H1 (cell line): ENCODE measurements around the gene ZKSCAN8. TPM values are rescaled to one million over a fixed set of nuclear protein-coding genes. Genes with fewer than 3 reads are reported as not detected.
A peak's percentile ranks its signal among the peaks of the same experiment; 100 is the strongest.
"Not testable (repeated sequence)": the region's sequence is repeated elsewhere in the genome, so short reads cannot be mapped to it uniquely, and the experiment has no call there.

Experiments used
- CTCF ChIA-PET: fragments of 300-600 bp; sonication (Branson Sonifier 250); formaldehyde crosslinking; loops from one replicate; lab custom pipeline; 2021; ENCODE audit not compliant: partially characterized antibody; lab: Charles Lee
- POLR2A ChIA-PET: fragments of 300-600 bp; sonication (Branson Sonifier 250); formaldehyde crosslinking; loops from one replicate; lab custom pipeline; 2021; ENCODE audit warnings: inconsistent platforms; ENCODE audit not compliant: partially characterized antibody; lab: Charles Lee
- DNase-seq, 2 experiments: peaks; one replicate each; pipeline versions ENCODE4 v3.0.0 to v3.0.0-alpha.2; 2010 to 2022; ENCODE audit warnings: low spot score in 2 of 2, low read depth in 1 of 2, mixed read lengths in 1 of 2
- FAIRE-seq: peaks from 2 replicates; lab custom pipeline; 2011; peaks lifted over from hg19 to GRCh38; lab: Jason Lieb, UNC
- H2AFZ ChIP-seq: 2 replicates; pipeline ENCODE4 v1.8.1; 2012; ENCODE audit warnings: low read length, inconsistent platforms
- H2AK5ac ChIP-seq: 2 replicates; pipeline ENCODE4 v1.6.1; 2013; ENCODE audit warnings: low read depth, low read length
- H2BK120ac ChIP-seq: replicated peaks from 2 replicates; pipeline ENCODE3; 2013; ENCODE audit warnings: low read depth, low read length, inconsistent platforms
- H2BK12ac ChIP-seq: 2 replicates; pipeline ENCODE4 v1.6.1; 2013; ENCODE audit warnings: low read depth, low read length
- H2BK15ac ChIP-seq: 2 replicates; pipeline ENCODE4 v1.6.1; 2013; ENCODE audit warnings: low read length
- H2BK20ac ChIP-seq: 2 replicates; pipeline ENCODE4 v1.6.1; 2013; ENCODE audit warnings: low read length
- H2BK5ac ChIP-seq: 2 replicates; pipeline ENCODE4 v1.6.1; 2013; ENCODE audit warnings: low read depth, low read length
- H3K14ac ChIP-seq: 2 replicates; pipeline ENCODE4 v1.6.1; 2013; ENCODE audit warnings: inconsistent platforms; ENCODE audit not compliant: insufficient read length
- H3K18ac ChIP-seq: 2 replicates; pipeline ENCODE4 v1.6.1; 2013; ENCODE audit warnings: low read length; ENCODE audit errors: extremely low read depth
- H3K23ac ChIP-seq: 2 replicates; pipeline ENCODE4 v1.6.1; 2013; ENCODE audit warnings: inconsistent platforms; ENCODE audit not compliant: insufficient read length
- H3K23me2 ChIP-seq: 2 replicates; pipeline ENCODE4 v1.6.1; 2013; ENCODE audit warnings: low read depth, low read length
- H3K27ac ChIP-seq: 2 replicates; pipeline ENCODE4 v1.6.1; 2011; ENCODE audit warnings: low read depth, low read length, inconsistent platforms
- H3K27me3 ChIP-seq, 4 experiments: replicated peaks in 1 of 4; 1 replicate in 1 of 4; 2 replicates in 3 of 4; pipeline versions ENCODE4 v1.6.1 to v1.8.1; 2011 to 2013; ENCODE audit warnings: low read length in 3 of 4, mild to moderate bottlenecking in 3 of 4, inconsistent platforms in 2 of 4, mixed read lengths in 2 of 4, moderate library complexity in 1 of 4; ENCODE audit not compliant: control insufficient read depth in 3 of 4, insufficient read depth in 3 of 4; ENCODE audit errors: extremely low read depth in 1 of 4
- H3K36me3 ChIP-seq, 4 experiments: 2 replicates each; pipeline versions ENCODE4 v1.6.1 to v1.8.1; 2011 to 2013; ENCODE audit warnings: mild to moderate bottlenecking in 4 of 4, low read length in 3 of 4, moderate library complexity in 2 of 4, control low read depth in 1 of 4, inconsistent platforms in 1 of 4; ENCODE audit not compliant: insufficient read depth in 4 of 4, control insufficient read depth in 2 of 4
- H3K4ac ChIP-seq: replicated peaks from 2 replicates; pipeline ENCODE3; 2013; ENCODE audit warnings: low read length, low read depth, mixed read lengths, inconsistent platforms; ENCODE audit not compliant: insufficient read length
- H3K4me1 ChIP-seq, 4 experiments: replicated peaks in 1 of 4; 1 replicate in 1 of 4; 2 replicates in 3 of 4; pipeline versions ENCODE4 v1.6.1 to v1.8.1; 2011 to 2013; ENCODE audit warnings: low read length in 3 of 4, inconsistent platforms in 2 of 4, mixed read lengths in 1 of 4; ENCODE audit not compliant: insufficient read depth in 4 of 4, control insufficient read depth in 3 of 4
- H3K4me2 ChIP-seq, 2 experiments: 2 replicates each; pipeline versions ENCODE4 v1.6.1 to v1.8.1; 2011 to 2013; ENCODE audit warnings: low read depth in 2 of 2, low read length in 2 of 2, control low read depth in 1 of 2, inconsistent platforms in 1 of 2, mild to moderate bottlenecking in 1 of 2; ENCODE audit not compliant: insufficient read depth in 1 of 2
- H3K4me3 ChIP-seq, 4 experiments: fragments of 200-600, 300-600 bp in 1 of 4; sonication (generic), shearing (Covaris generic), sonication (Bioruptor Twin) in 1 of 4; 2 replicates each; pipeline versions ENCODE4 v1.5.1 to v1.8.1; 2011 to 2016; ENCODE audit warnings: low read length in 4 of 4, low read depth in 3 of 4, control low read depth in 2 of 4, inconsistent platforms in 2 of 4, mild to moderate bottlenecking in 2 of 4, mixed read lengths in 1 of 4, moderate library complexity in 1 of 4; ENCODE audit not compliant: insufficient read depth in 2 of 4; ENCODE audit errors: extremely low read depth in 1 of 4
- H3K56ac ChIP-seq: replicated peaks from 2 replicates; pipeline ENCODE3; 2013; ENCODE audit warnings: low read depth, mild to moderate bottlenecking, mixed read lengths, low read length, inconsistent platforms; ENCODE audit not compliant: insufficient read length
- H3K79me1 ChIP-seq: 2 replicates; pipeline ENCODE4 v1.6.1; 2013; ENCODE audit warnings: low read depth, low read length, control low read depth
- H3K79me2 ChIP-seq, 2 experiments: 2 replicates each; pipeline versions ENCODE4 v1.6.1 to v1.8.1; 2012 to 2013; ENCODE audit warnings: low read length in 2 of 2, mild to moderate bottlenecking in 2 of 2, inconsistent platforms in 1 of 2; ENCODE audit not compliant: insufficient read depth in 2 of 2, control insufficient read depth in 1 of 2
- H3K9ac ChIP-seq, 4 experiments: replicated peaks in 1 of 4; 1 replicate in 1 of 4; 2 replicates in 3 of 4; pipeline versions ENCODE4 v1.6.1 to v1.8.1; 2011 to 2013; ENCODE audit warnings: low read depth in 3 of 4, low read length in 3 of 4, control low read depth in 2 of 4, mild to moderate bottlenecking in 2 of 4, moderate library complexity in 2 of 4, inconsistent platforms in 1 of 4; ENCODE audit errors: extremely low read depth in 1 of 4
- H3K9me3 ChIP-seq, 2 experiments: 2 replicates each; pipeline versions ENCODE4 v1.6.1 to v1.8.1; 2012 to 2013; ENCODE audit warnings: mild to moderate bottlenecking in 2 of 2, moderate library complexity in 2 of 2, control low read depth in 1 of 2, inconsistent platforms in 1 of 2, low read depth in 1 of 2, low read length in 1 of 2, mixed read lengths in 1 of 2; ENCODE audit not compliant: insufficient read depth in 2 of 2
- H4K20me1 ChIP-seq, 2 experiments: replicated peaks in 1 of 2; 2 replicates each; pipeline versions ENCODE3 to v1.8.1; 2011 to 2013; ENCODE audit warnings: inconsistent platforms in 2 of 2, low read length in 2 of 2, mild to moderate bottlenecking in 1 of 2; ENCODE audit not compliant: insufficient read depth in 2 of 2, control insufficient read depth in 1 of 2
- H4K5ac ChIP-seq: 2 replicates; pipeline ENCODE4 v1.6.1; 2013; ENCODE audit warnings: low read length, low read depth, mixed read lengths, inconsistent platforms; ENCODE audit not compliant: insufficient read length
- H4K8ac ChIP-seq: 2 replicates; pipeline ENCODE4 v1.8.0; 2013; ENCODE audit warnings: mild to moderate bottlenecking, moderate library complexity, low read length, inconsistent platforms; ENCODE audit not compliant: insufficient read depth; ENCODE audit errors: extremely low read depth
- H4K91ac ChIP-seq: replicated peaks from 2 replicates; pipeline ENCODE3; 2013; ENCODE audit warnings: low read length, mixed read lengths, inconsistent platforms; ENCODE audit not compliant: insufficient read length
- ATF2 ChIP-seq: IDR thresholded peaks from 2 replicates; pipeline ENCODE4 v1.6.1; 2012; ENCODE audit warnings: low read length, inconsistent platforms
- WGBS, 2 experiments: shearing (Covaris generic) in 1 of 2; methylation state at CpG; one replicate each; pipeline versions ENCODE4 v1.1.6 to v1.1.7; 2013 to 2015; ENCODE audit warnings: low lambda C conversion rate in 2 of 2, mixed read lengths in 2 of 2, inconsistent platforms in 1 of 2, low coverage in 1 of 2, missing lambda C conversion rate in 1 of 2; ENCODE audit not compliant: insufficient replicate concordance in 2 of 2, insufficient coverage in 1 of 2, insufficient read length in 1 of 2; ENCODE audit errors: extremely low coverage in 1 of 2, missing lambda C conversion rate in 1 of 2; 5-methylcytosine and 5-hydroxymethylcytosine counted together
- polyA plus RNA-seq, 7 experiments: library from polyadenylated mRNA; depleted of rRNA in 3 of 7; stranded (reverse) in 5 of 7; unstranded in 2 of 7; fragments of >200 nt in 5 of 7; fragments of 200-250 nt in 2 of 7; gene quantifications; 1 replicate in 5 of 7; 2 replicates in 1 of 7; 4 replicates in 1 of 7; pipeline versions ENCODE4 v1.2.1 to v1.2.3, GENCODE V29; 2011 to 2013; ENCODE audit warnings: missing spikeins in 2 of 7, mixed read lengths in 2 of 7
- total RNA-seq: library from RNA; stranded (reverse); fragmentation: NEBNext Ultra II Directional; extraction: Animal tissue kit (Norgen Biotek cat#: 25700); gene quantifications from 2 replicates; pipeline ENCODE4 v1.2.1, GENCODE V29; 2021

ZKSCAN8 gene
- total and polyA plus RNA-seq, 2 of the 8 experiments (the other 6 are each of a cell fraction or from before 2014, with no cell fraction given) = 10.7 to 24.1 TPM

GRCh38 chr6:28141500-28142329 lies at the start of gene ZKSCAN8 (continued):
- TF ChIP-seq ATF2 = 0 out of 2 replicates have a peak, but pooled peaks have one; percentile 49

DNA sequence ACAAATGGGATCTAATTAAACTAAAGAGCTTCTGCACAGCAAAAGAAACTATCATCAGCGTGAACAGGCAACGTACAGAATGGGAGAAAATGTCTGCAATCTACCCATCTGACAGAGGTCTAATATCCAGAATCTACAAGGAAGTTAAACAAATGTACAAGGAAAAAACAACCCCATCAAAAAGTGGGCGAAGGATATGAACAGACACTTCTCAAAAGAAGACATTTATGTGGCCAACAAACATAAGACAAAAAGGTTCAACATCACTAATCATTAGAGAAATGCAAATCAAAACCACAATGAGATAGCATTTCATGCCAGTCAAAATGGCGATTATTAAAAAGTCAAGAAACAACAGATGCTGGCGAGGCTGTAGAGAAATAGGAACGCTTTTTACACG lies 39.5 kb upstream of the ZKSCAN8 start:
- H2BK120ac ChIP-seq, H3K4me3 ChIP-seq, H3K56ac ChIP-seq, DNase-seq, H3K27ac ChIP-seq, POLR2A ChIA-PET, H3K9ac ChIP-seq, H3K4me1 ChIP-seq, H3K36me3 ChIP-seq, H2BK20ac ChIP-seq, H3K4me2 ChIP-seq, H3K18ac ChIP-seq, H2BK15ac ChIP-seq, FAIRE-seq, H2BK5ac ChIP-seq, H2BK12ac ChIP-seq, H3K27me3 ChIP-seq, H3K79me1 ChIP-seq, H3K23ac ChIP-seq, H3K79me2 ChIP-seq, H2AFZ ChIP-seq, H4K8ac ChIP-seq, H2AK5ac ChIP-seq, H4K20me1 ChIP-seq, H3K23me2 ChIP-seq, CTCF ChIA-PET, H3K4ac ChIP-seq, H3K14ac ChIP-seq, H4K5ac ChIP-seq, H4K91ac ChIP-seq: not testable (repeated sequence)
- WGBS, 2 experiments = 82% methylated on average over 7 of the region's 7 CpGs; no CpG with 5 or more reads in 1 of the 2 experiments
- peaks cover 6 to 11% of the 10 kb centered on the region in 2 experiments; a peak in 3 of 4 replicates for H3K9me3 ChIP-seq
